GM12878 (cell line): ENCODE measurements around the gene LTA. TPM values are rescaled to one million over a fixed set of nuclear protein-coding genes. Genes with fewer than 3 reads are reported as not detected.
A peak's percentile ranks its signal among the peaks of the same experiment; 100 is the strongest.

ENCODE experiments used
- BCL3 ChIP-seq: IDR thresholded peaks from 2 replicates; pipeline ENCODE4 v1.6.1; 2011; ENCODE audit warnings: borderline replicate concordance, low read depth, mild to moderate bottlenecking, moderate library complexity, low read length; ENCODE audit not compliant: insufficient read depth, poor library complexity, severe bottlenecking
- CTCF ChIP-seq, 3 experiments: IDR thresholded peaks in 2 of 3; conservative IDR thresholded peaks in 1 of 3; 2 replicates each; pipeline ENCODE4 v1.5.1; 2011; ENCODE audit warnings: low read depth in 3 of 3, low read length in 3 of 3, mild to moderate bottlenecking in 3 of 3, control low read depth in 2 of 3, moderate library complexity in 2 of 3, inconsistent platforms in 1 of 3, mixed read lengths in 1 of 3; ENCODE audit not compliant: control insufficient read depth in 2 of 3, insufficient read depth in 1 of 3; ENCODE audit errors: extremely low read depth in 1 of 3
- ETV6 ChIP-seq, 2 experiments: fragments of 450-650 bp in 1 of 2; IDR thresholded peaks in 1 of 2; conservative IDR thresholded peaks in 1 of 2; 2 replicates each; pipeline ENCODE4 v1.6.1; 2014; ENCODE audit warnings: antibody characterized with exemption in 1 of 2, borderline replicate concordance in 1 of 2, low read depth in 1 of 2, mild to moderate bottlenecking in 1 of 2, moderate library complexity in 1 of 2
- HDGF ChIP-seq: fragments of 450-650 bp; IDR thresholded peaks from 2 replicates; pipeline ENCODE4 v1.6.1; 2016; ENCODE audit warnings: antibody characterized with exemption
- IRF4 ChIP-seq: IDR thresholded peaks from 2 replicates; pipeline ENCODE4 v1.6.1; 2011; ENCODE audit warnings: low read depth, low read length
- JUNB ChIP-seq: IDR thresholded peaks from 2 replicates; pipeline ENCODE4 v1.6.1; 2016; ENCODE audit warnings: antibody characterized with exemption, mild to moderate bottlenecking
- MEF2A ChIP-seq: IDR thresholded peaks from 2 replicates; pipeline ENCODE4 v1.6.1; 2011; ENCODE audit warnings: low read depth, mild to moderate bottlenecking, low read length, moderate library complexity; ENCODE audit not compliant: insufficient read depth
- MEF2B ChIP-seq: fragments of 450-650 bp; IDR thresholded peaks from 2 replicates; pipeline ENCODE4 v1.6.1; 2018; ENCODE audit warnings: mild to moderate bottlenecking, moderate library complexity; ENCODE audit not compliant: partially characterized antibody, poor library complexity, severe bottlenecking
- MLLT1 ChIP-seq: fragments of 450-650 bp; IDR thresholded peaks from 2 replicates; pipeline ENCODE4 v1.6.1; 2016; ENCODE audit warnings: mild to moderate bottlenecking
- NFYA ChIP-seq: IDR thresholded peaks from 2 replicates; pipeline ENCODE4 v1.6.1; 2011; ENCODE audit warnings: low read depth, mild to moderate bottlenecking, low read length, improper control_type of control experiment, borderline replicate concordance
- SMC3 ChIP-seq: IDR thresholded peaks from 2 replicates; pipeline ENCODE4 v1.6.1; 2011; ENCODE audit warnings: low read length, improper control_type of control experiment, borderline replicate concordance
- USF1 ChIP-seq: IDR thresholded peaks from 2 replicates; pipeline ENCODE4 v1.6.1; 2011; ENCODE audit warnings: borderline replicate concordance, low read depth, mild to moderate bottlenecking, moderate library complexity, mixed read lengths, low read length; ENCODE audit not compliant: insufficient read depth; ENCODE audit errors: extremely low read length
- polyA plus RNA-seq, 11 experiments: library from polyadenylated mRNA; depleted of rRNA in 4 of 11; unstranded in 6 of 11; stranded (reverse) in 5 of 11; fragments of >200 nt; fragmentation: Nextera tagmentation in 4 of 11; fragmentation: Illumina TruSeq in 1 of 11; extraction: Ambion mirVana in 4 of 11; extraction: Trizol in 1 of 11; gene quantifications; 1 replicate in 1 of 11; 2 replicates in 10 of 11; pipeline versions ENCODE4 v1.2.1 to v1.2.3, GENCODE V29; 2011 to 2016; ENCODE audit warnings: inconsistent platforms in 2 of 11, missing spikeins in 2 of 11, low read depth in 1 of 11
- total RNA-seq, 4 experiments: library from RNA; depleted of rRNA in 3 of 4; stranded (reverse); fragments of >200 nt in 3 of 4; fragmentation: Illumina TruSeq in 1 of 4; extraction: Trizol in 1 of 4; gene quantifications; 2 replicates each; pipeline versions ENCODE4 v1.2.1 to v1.2.3, GENCODE V29; 2013 to 2021

The LTA gene
- total and polyA plus RNA-seq, 10 of the 15 experiments (the other 5 are each of a cell fraction or from before 2014, with no cell fraction given): 27.5 to 100 (median 75.1) TPM

- TF ChIP-seq BCL3 (peak; percentile 93), MLLT1 (0 out of 2 replicates have a peak, but pooled peaks have one; percentile 31), SMC3 (0 out of 2 replicates have a peak, but pooled peaks have one; percentile 7), HDGF (peak; percentile 89; the same call in 1 of the 2 replicates), NFYA (no peak), USF1 (no peak), CTCF (IDR thresholded peaks at IDR 0.05 in 2 of 3, conservative IDR thresholded peaks at IDR 0.05 in 1 of 3; ENCODE audit: control insufficient read depth in 2 of 3, extremely low read depth in 1 of 3, insufficient read depth in 1 of 3, low read depth in 3 of 3, low read length in 3 of 3) (peak in 2 of 3 experiments; percentile 20 to 28; a peak in 3 of 6 replicates), MEF2A (0 out of 2 replicates have a peak, but pooled peaks have one; percentile 8), JUNB (peak; percentile 78), IRF4 (0 out of 2 replicates have a peak, but pooled peaks have one; percentile 10), MEF2B (peak; percentile 82), ETV6 (conservative IDR thresholded peaks at IDR 0.05 in 1 of 2, IDR thresholded peaks at IDR 0.05 in 1 of 2; ENCODE audit: borderline replicate concordance in 1 of 2, low read depth in 1 of 2) (peak in 1 of 2 experiments; percentile 17; a peak in 1 of 4 replicates)
Measured at GRCh38 chr6:31574106-31575061, 2.3 kb downstream of the LTA start (continued).
